Activated naive CD4-positive, alpha-beta T cell treated with anti-CD3 and anti-CD28 coated beads, Interleukin-2, amount 50 U/mL, for 16 hours (primary cell): ENCODE results near the gene C3orf20.
"Not testable (repeated sequence)": the region's sequence is repeated elsewhere in the genome, so short reads cannot be mapped to it uniquely, and the experiment has no call there.

Experiments
- DNase-seq: peaks from one replicate; pipeline ENCODE4 v3.0.0-alpha.2; 2020

Gene C3orf20

GRCh38 chr3:14703128-14703750 lies 28.3 kb downstream of the C3orf20 start:
- DNase-seq: no peak

GRCh38 chr3:14703791-14704190 lies 28.9 kb downstream of the C3orf20 start:
- DNase-seq: no peak

GRCh38 chr3:14706096-14706495 lies 31.2 kb downstream of the C3orf20 start:
- DNase-seq: no peak

GRCh38 chr3:14716591-14716990 lies 41.6 kb downstream of the C3orf20 start:
- no peak for DNase-seq

- DNase-seq: no peak
These were observed 42.4 kb downstream of the C3orf20 start for GRCh38 chr3:14717307-14717706.

GRCh38 chr3:14718539-14718938 lies 43.6 kb downstream of the C3orf20 start:
- DNase-seq: no peak

- no peak for DNase-seq
These were observed 44.1 kb downstream of the C3orf20 start for GRCh38 chr3:14719006-14719405.

GRCh38 chr3:14721126-14721864 lies 46.4 kb downstream of the C3orf20 start:
- DNase-seq: no peak

- DNase-seq: no peak
These were observed 50.1 kb downstream of the C3orf20 start for GRCh38 chr3:14725013-14725412.

- DNase-seq: no peak
These were observed 50.9 kb downstream of the C3orf20 start for GRCh38 chr3:14725564-14726440.

GRCh38 chr3:14726441-14726780 lies 51.5 kb downstream of the C3orf20 start:
- no peak for DNase-seq

GRCh38 chr3:14728113-14728512 lies 53.2 kb downstream of the C3orf20 start:
- no peak for DNase-seq

GRCh38 chr3:14730703-14731382 lies 55.9 kb downstream of the C3orf20 start:
- DNase-seq: no peak

GRCh38 chr3:14740983-14741382 lies 66.0 kb downstream of the C3orf20 start:
- DNase-seq: no peak

- DNase-seq: no peak
These were observed 66.6 kb downstream of the C3orf20 start for GRCh38 chr3:14741510-14741909.

- no peak for DNase-seq
These were observed 69.6 kb downstream of the C3orf20 start for GRCh38 chr3:14744556-14744955.

GRCh38 chr3:14750650-14751049 lies 75.7 kb downstream of the C3orf20 start:
- DNase-seq: no peak

GRCh38 chr3:14752979-14753378 lies 78.0 kb downstream of the C3orf20 start:
- not testable (repeated sequence) for DNase-seq

GRCh38 chr3:14757153-14757700 lies 82.3 kb downstream of the C3orf20 start:
- DNase-seq: no peak

- DNase-seq: no peak
These were observed 83.4 kb downstream of the C3orf20 start for GRCh38 chr3:14758297-14758696.

- no peak for DNase-seq
These were observed 84.0 kb downstream of the C3orf20 start for GRCh38 chr3:14758959-14759358.

GRCh38 chr3:14760185-14760584 lies 85.2 kb downstream of the C3orf20 start:
- no peak for DNase-seq

- DNase-seq: no peak
These were observed 86.3 kb downstream of the C3orf20 start for GRCh38 chr3:14761121-14761672.
